AG09309 (cell line): ENCODE measurements around the gene HECTD1.
"Not testable (repeated sequence)": the region's sequence is repeated elsewhere in the genome, so short reads cannot be mapped to it uniquely, and the experiment has no call there.

Experiments used
- DNase-seq: peaks from one replicate; pipeline ENCODE4 v3.0.0-alpha.2; 2010; ENCODE audit warnings: low read depth
- H3K4me3 ChIP-seq: 2 replicates; pipeline ENCODE4 v1.5.1; 2011; ENCODE audit warnings: mild to moderate bottlenecking, low read depth, low read length, moderate library complexity; ENCODE audit not compliant: control insufficient read depth
- CTCF ChIP-seq: IDR thresholded peaks from 2 replicates; pipeline ENCODE4 v1.5.1; 2011; ENCODE audit warnings: mild to moderate bottlenecking, low read depth, low read length, inconsistent platforms; ENCODE audit not compliant: insufficient read depth, control insufficient read depth; ENCODE audit errors: missing control alignments

Gene HECTD1

DNA sequence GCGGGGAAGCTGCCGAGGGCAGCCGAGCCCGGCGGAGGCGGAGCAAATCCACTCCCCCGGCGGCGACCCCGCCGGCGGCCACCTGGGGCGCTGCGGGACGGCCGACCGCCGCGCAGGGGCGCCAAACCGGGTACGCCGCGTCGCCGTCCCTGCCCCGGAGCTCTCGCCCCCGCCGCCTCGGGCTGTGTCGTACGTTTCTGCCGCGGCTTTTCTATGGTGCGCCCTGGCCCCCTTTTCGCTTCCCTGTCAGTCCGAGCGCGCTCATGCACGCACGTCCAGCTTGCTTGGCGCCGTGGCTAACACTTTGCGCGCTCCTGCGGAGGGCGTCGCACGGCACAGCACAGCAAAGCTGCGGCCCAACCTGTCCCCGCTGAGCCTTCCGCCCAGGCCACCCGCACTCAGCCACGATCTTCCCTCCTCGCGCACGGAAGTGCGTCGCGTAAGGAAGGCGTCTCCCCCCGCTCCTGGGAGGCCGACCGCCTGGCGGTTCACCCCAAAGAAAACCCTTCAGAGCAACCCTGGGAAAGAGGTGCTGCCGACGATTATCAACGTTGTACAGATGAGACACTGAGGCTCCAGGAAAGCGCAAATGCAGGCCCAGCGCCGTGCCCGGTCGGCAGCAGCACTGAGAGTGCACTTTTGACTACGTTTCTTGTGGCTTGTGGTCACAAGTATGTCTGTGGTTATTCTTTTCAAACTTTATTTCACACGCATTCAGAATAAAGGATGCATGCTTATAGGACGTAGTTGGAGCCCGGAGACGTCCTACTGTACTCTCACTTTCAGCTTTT lies at the start of gene HECTD1:
HECTD1 (minus strand) TSS at position 39 of the 791 bp plus-strand sequence. CDS start 1,857 bp downstream, outside the sequence.
- DNase-seq: peak; percentile 58
- peak; percentile 28 for TF ChIP-seq CTCF
- peak within 1 kb of the TSS; percentile 77 for H3K4me3 ChIP-seq

DNA sequence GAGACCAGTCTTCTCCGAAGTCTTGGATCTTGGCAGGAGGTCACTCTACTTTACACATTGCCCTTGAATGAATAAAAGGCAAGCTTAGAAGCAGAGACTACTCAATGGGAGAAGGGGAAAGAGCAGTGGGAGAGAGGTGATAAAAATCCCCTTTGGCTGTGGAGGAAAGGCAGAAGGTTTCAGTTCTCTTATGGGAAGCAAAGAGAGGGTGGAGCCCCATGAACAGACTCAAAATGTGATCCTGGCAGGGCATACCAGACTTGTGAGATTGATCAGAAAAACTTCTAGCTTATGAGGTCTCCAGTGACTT lies 49.6 kb upstream of the HECTD1 start:
- DNase-seq: no peak
- H3K4me3 ChIP-seq: no peak overlapping the region
- TF ChIP-seq CTCF: no peak

GRCh38 chr14:31256534-31257243 lies 49.1 kb upstream of the HECTD1 start:
- no peak for DNase-seq

DNA sequence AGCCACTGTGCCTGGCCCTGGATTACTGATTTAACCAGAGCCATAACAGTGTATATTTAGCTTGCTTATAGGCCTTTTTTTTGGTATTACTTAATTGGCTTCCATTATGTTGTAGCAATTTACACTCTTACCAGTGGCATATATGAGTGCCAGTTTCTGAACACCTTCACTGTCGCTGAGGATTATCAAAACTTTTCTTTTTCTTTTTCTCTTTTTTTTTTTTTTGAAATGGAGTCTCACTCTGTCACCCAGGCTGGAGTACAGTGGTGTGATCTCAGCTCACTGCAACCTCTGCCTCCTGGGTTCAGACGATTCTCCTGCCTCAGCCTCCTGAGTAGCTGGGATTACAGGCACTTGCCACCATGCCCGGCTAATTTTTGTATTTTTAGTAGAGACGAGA lies 48.3 kb upstream of the HECTD1 start:
- H3K4me3 ChIP-seq, DNase-seq: not testable (repeated sequence)

More at GRCh38 chr14:31256534-31257243, 49.1 kb upstream of the HECTD1 start:
- TF ChIP-seq CTCF: no peak
- no peak overlapping the region for H3K4me3 ChIP-seq

DNA sequence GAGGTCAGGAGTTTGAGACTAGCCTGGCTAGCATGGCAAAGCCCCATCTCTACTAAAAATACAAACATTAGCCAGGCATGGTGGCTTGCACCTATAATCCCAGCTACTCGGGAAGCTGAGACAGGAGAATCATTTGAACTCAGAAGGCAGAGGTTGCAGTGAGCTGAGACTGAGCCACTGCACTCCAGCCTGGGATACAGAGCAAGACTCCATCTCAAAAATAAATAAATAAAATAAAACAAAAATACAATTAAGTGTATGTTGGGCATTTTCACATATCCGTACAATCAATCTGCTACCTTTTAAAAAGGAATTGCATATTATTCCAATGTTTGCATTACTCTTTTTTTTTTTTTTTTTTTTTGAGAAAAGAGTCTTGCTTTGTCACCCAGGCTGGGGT lies 47.7 kb upstream of the HECTD1 start:
- TF ChIP-seq CTCF: no peak
- DNase-seq: no peak
- no peak overlapping the region for H3K4me3 ChIP-seq

DNA sequence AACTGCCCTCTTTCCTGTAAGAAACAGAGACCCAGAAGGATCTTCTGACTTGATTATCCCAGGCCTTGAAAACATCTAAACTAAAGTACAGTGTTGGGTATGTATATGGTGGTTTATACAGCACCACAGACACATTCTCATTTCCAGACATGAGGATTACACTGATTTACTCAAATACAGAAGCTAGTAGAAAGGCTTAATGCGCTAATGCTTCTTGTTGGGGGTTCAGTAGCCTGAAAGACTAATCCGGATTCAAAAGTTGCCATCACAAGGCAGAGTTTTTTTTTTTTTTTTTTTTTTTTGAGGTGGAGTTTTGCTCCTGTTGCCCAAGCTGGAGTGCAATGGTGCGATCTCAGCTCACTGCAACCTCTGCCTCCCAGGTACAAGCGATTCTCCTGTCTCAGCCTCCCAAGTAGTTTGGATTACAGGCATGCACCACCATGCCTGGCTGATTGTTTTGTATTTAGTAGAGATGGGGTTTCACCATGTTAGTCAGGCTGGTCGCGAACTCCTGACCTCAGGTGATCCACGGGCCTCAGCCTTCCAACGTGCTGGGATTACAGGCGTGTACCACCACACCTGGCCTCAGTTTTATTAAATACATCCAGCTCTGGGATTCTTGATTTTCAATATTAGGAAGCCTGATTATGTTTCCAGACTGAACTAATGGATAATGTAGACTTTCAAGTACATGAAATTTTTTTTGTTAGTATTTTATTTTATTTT lies 46.3 kb upstream of the HECTD1 start:
- H3K4me3 ChIP-seq: no peak overlapping the region
- no peak for TF ChIP-seq CTCF
- no peak for DNase-seq

DNA sequence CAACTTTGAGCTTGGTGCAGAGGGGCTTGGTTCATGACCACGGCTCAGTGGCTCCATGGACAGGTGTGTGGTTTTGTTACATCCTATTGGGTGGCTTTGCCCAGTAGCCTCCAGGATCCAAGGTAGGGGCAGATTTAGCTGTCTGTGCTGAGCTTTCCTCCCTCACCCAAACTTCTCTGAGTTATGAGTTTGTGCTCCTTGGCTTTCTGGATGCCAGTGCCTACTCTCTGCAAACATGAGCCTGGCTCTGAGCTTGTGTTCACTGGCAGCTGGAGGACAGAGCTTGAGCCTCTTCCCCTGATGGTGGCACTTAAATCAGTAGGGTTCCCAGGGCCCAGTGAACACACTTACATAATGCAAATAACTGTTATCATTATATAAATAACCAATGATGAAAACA lies 45.3 kb upstream of the HECTD1 start:
- no peak for TF ChIP-seq CTCF
- DNase-seq: no peak

More for the DNA sequence above, 45.3 kb upstream of the HECTD1 start:
- H3K4me3 ChIP-seq: no peak overlapping the region
